GM10847 (cell line): Measurements from ENCODE around the gene ADRA2C.

Source experiments
- POLR2A ChIP-seq: IDR thresholded peaks from 2 replicates; pipeline ENCODE4 v1.6.1; 2011; ENCODE audit not compliant: insufficient read length; ENCODE audit errors: extremely low read depth

The ADRA2C gene

GRCh38 chr4:3816983-3817960 lies 51.1 kb downstream of the ADRA2C start:
- TF ChIP-seq POLR2A, result no peak
